Prostate gland (tissue), 2 donors: Measurements from ENCODE around the gene TTLL5. TPM values are rescaled to one million over a fixed set of nuclear protein-coding genes. Genes with fewer than 3 reads are reported as not detected.

Experiments
- DNase-seq: peaks from one replicate; pipeline ENCODE4 v3.0.0-alpha.2; 2019; ENCODE audit warnings: low spot score
- H3K27ac ChIP-seq, 2 donors: fragments of 200-600 bp; sonication (generic); 2 replicates each; pipeline ENCODE4 v1.5.1; 2017 to 2019
- H3K27me3 ChIP-seq: fragments of 200-600 bp; sonication (generic); replicated peaks from 2 replicates; pipeline ENCODE4 v1.5.1; 2019; ENCODE audit not compliant: insufficient read depth
- H3K36me3 ChIP-seq, 2 donors: fragments of 200-600 bp; sonication (generic); 1 replicate in 1 of 2; 2 replicates in 1 of 2; pipeline versions ENCODE4 v1.5.1 to v1.8.1; 2017 to 2019
- H3K4me1 ChIP-seq: fragments of 200-600 bp; sonication (generic); replicated peaks from 2 replicates; pipeline ENCODE4 v1.5.1; 2019
- H3K4me3 ChIP-seq, 2 donors: fragments of 200-600 bp; sonication (generic); 2 replicates each; pipeline ENCODE4 v1.5.1; 2017 to 2019
- H3K9me3 ChIP-seq: fragments of 200-600 bp; sonication (generic); 2 replicates; pipeline ENCODE4 v1.5.1; 2017
- POLR2A ChIP-seq: fragments of 450-650 bp; IDR thresholded peaks from one replicate; pipeline ENCODE4 v1.6.1; 2016; ENCODE audit warnings: antibody characterized with exemption, mild to moderate bottlenecking
- POLR2AphosphoS5 ChIP-seq: sonication (generic); formaldehyde crosslinking; IDR thresholded peaks from one replicate; pipeline ENCODE4 v1.6.1; 2017; ENCODE audit warnings: antibody characterized with exemption
- WGBS: methylation state at CpG from one replicate; pipeline ENCODE4 v1.1.5; 2018; 5-methylcytosine and 5-hydroxymethylcytosine counted together
- intact Hi-C: fragments of 100-400 bp; cut with DNase I; formaldehyde crosslinking; loops from one replicate; pipeline ENCODE4 v1.14.2; 2022
- total RNA-seq, 2 donors: library from RNA; depleted of rRNA; stranded (reverse); fragments of >200 nt; gene quantifications; one replicate each; pipeline ENCODE4 v1.1.0, GENCODE V29; 2016
- TF ChIP-seq, protein P1 (sequence below), 4 experiments: fragments of 200-600 bp in 2 of 4; fragments of 450-650 bp in 2 of 4; sonication (generic) in 2 of 4; IDR thresholded peaks; 1 replicate in 3 of 4; 2 replicates in 1 of 4; pipeline ENCODE4 v1.5.1; 2016 to 2019; ENCODE audit warnings: antibody characterized with exemption in 4 of 4, mild to moderate bottlenecking in 2 of 4, moderate library complexity in 2 of 4

The TTLL5 gene, protein sequence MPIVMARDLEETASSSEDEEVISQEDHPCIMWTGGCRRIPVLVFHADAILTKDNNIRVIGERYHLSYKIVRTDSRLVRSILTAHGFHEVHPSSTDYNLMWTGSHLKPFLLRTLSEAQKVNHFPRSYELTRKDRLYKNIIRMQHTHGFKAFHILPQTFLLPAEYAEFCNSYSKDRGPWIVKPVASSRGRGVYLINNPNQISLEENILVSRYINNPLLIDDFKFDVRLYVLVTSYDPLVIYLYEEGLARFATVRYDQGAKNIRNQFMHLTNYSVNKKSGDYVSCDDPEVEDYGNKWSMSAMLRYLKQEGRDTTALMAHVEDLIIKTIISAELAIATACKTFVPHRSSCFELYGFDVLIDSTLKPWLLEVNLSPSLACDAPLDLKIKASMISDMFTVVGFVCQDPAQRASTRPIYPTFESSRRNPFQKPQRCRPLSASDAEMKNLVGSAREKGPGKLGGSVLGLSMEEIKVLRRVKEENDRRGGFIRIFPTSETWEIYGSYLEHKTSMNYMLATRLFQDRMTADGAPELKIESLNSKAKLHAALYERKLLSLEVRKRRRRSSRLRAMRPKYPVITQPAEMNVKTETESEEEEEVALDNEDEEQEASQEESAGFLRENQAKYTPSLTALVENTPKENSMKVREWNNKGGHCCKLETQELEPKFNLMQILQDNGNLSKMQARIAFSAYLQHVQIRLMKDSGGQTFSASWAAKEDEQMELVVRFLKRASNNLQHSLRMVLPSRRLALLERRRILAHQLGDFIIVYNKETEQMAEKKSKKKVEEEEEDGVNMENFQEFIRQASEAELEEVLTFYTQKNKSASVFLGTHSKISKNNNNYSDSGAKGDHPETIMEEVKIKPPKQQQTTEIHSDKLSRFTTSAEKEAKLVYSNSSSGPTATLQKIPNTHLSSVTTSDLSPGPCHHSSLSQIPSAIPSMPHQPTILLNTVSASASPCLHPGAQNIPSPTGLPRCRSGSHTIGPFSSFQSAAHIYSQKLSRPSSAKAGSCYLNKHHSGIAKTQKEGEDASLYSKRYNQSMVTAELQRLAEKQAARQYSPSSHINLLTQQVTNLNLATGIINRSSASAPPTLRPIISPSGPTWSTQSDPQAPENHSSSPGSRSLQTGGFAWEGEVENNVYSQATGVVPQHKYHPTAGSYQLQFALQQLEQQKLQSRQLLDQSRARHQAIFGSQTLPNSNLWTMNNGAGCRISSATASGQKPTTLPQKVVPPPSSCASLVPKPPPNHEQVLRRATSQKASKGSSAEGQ (N-terminal part only)
- total RNA-seq: 10 to 100 TPM; 40.3 to 46.2 TPM

DNA sequence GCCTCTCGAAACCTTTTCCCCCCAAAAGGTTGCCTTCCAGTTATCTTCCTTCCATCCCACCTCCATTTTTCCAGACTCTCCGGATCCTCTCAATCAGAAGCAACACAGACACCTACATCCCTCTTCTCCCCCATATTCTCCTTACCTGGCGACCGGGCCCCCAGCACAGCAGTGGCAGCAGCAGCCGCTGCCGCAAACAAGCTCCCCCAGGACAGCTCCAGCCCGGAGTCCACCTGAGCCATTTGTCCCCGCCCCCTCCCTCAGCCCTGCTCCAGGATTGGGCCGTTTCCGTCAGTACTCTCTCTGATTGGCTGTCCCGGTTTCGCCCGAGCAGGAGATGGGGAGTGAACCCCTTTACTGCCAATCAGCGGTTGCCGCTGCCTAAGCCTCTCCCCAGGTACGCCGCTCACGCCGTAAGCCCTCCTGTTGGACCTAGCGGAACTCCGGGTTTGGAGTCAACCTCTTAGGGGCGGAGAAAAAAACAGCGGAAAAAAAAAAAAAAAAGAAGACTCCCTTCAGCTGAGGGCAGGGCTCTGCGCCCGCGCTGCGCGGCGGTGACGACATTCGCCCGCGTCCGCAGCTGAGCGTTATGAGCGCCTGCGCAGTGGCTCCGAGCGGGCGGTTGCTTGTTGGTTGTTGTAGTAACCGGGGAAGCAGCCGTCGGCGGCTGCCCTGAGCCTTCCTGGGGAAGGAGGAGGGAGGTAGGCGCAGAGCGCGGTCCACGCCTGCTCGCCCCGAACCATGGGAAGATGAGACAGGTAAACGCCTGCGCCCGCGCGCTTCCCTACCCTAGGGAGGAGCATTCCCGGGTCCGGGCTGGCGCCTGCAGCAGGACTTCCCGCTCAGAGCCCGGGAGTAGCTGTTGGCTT lies at the start of gene TTLL5, which contains the start of gene ERG28:
Gene TTLL5 (plus strand): TSS at position 617 of the 869 bp plus-strand sequence. CDS start 1,904 bp downstream, outside the sequence.
Gene ERG28 (minus strand): TSS at position 247 of the 869 bp plus-strand sequence. CDS start 3,374 bp downstream, outside the sequence.
- intact Hi-C loops: no loop called here
- Histone ChIP-seq H3K4me1 (no peaks in the 10 kb centered on the region), H3K36me3 (no peaks in the 10 kb centered on the region), H3K4me3 (peak within 1 kb of the TSS; percentile 56 to 88), H3K27ac (peak within 1 kb of the TSS; percentile 69 to 85), H3K9me3 (no peaks in the 10 kb centered on the region), H3K27me3 (no peaks in the 10 kb centered on the region)
- WGBS: under 1% methylated on average over 60 of the region's 60 CpGs
- DNase-seq: peak; percentile 98
- TF ChIP-seq, protein P1, sequence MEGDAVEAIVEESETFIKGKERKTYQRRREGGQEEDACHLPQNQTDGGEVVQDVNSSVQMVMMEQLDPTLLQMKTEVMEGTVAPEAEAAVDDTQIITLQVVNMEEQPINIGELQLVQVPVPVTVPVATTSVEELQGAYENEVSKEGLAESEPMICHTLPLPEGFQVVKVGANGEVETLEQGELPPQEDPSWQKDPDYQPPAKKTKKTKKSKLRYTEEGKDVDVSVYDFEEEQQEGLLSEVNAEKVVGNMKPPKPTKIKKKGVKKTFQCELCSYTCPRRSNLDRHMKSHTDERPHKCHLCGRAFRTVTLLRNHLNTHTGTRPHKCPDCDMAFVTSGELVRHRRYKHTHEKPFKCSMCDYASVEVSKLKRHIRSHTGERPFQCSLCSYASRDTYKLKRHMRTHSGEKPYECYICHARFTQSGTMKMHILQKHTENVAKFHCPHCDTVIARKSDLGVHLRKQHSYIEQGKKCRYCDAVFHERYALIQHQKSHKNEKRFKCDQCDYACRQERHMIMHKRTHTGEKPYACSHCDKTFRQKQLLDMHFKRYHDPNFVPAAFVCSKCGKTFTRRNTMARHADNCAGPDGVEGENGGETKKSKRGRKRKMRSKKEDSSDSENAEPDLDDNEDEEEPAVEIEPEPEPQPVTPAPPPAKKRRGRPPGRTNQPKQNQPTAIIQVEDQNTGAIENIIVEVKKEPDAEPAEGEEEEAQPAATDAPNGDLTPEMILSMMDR (IDR thresholded peaks at IDR 0.05): peak in 1 of 4 experiments; percentile 5
- peak; percentile 93 for TF ChIP-seq POLR2AphosphoS5
- TF ChIP-seq POLR2A: peak; percentile 88

DNA sequence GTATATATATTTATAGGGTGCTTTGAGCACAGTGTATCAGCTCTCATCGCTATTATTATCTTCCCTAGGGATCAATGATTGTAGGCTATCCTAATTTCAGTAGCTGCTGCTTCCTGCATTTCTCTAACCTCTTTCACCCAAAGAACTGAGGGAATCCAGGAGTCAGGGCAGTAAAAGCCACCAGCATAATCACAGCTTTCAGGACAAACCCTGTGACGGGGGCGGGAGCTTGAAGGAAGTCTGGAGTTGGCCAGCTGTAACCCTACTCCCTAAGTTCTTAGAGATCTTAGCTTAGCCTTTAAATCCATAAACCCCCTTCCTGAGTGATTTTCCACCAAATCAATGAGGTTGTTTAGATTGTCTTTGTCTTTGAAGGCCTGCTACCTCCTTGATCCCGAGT lies 48.9 kb upstream of the TTLL5 start:
- no peaks in the 10 kb centered on the region for H3K36me3 ChIP-seq
- 73% methylated on average over 4 of the region's 4 CpGs for WGBS

DNA sequence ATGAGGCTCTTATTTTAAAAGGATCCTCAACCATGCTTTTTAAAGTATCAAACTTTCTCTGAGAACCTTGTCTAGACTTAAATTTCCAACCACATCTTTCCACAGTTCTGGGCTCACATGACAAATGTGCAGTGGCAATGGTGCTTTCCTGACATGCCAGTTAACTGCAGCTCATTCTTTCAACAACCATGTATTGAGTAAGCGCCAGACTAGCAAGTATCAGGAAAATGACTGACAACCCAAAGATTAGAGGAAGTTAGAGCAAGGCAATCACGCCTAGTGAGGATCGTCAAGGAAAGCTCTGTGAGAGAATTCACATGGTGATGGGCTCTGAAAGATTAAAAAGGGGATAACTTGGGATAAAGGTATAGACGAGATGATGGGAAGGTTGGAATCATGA lies 46.9 kb upstream of the TTLL5 start:
- H3K4me3 ChIP-seq: no peak overlapping the region

More for the DNA sequence above, 48.9 kb upstream of the TTLL5 start:
- intact Hi-C loops: no loop called here
- no peaks in the 10 kb centered on the region for H3K9me3 ChIP-seq
- H3K4me3 ChIP-seq: no peak overlapping the region
- no peak overlapping the region for H3K27ac ChIP-seq
- no peak for DNase-seq
- H3K27me3 ChIP-seq: no peaks in the 10 kb centered on the region
- TF ChIP-seq POLR2AphosphoS5 (no peak), POLR2A (no peak)
- TF ChIP-seq, protein P1 (IDR thresholded peaks at IDR 0.05): no peak
- H3K4me1 ChIP-seq: no peaks in the 10 kb centered on the region

More for the DNA sequence above, 46.9 kb upstream of the TTLL5 start:
- TF ChIP-seq, protein P1 (IDR thresholded peaks at IDR 0.05): no peak
- TF ChIP-seq POLR2AphosphoS5: no peak
- TF ChIP-seq POLR2A: no peak
- H3K4me1 ChIP-seq: no peaks in the 10 kb centered on the region
- no peaks in the 10 kb centered on the region for H3K9me3 ChIP-seq
- H3K36me3 ChIP-seq: no peaks in the 10 kb centered on the region
- H3K27me3 ChIP-seq: no peaks in the 10 kb centered on the region
- H3K27ac ChIP-seq: no peak overlapping the region
- DNase-seq: no peak
- 63% methylated on average over 4 of the region's 4 CpGs for WGBS
- intact Hi-C loops: no loop called here
